Measurements from ENCODE around the gene MMP10.
"Not testable (repeated sequence)": the region's sequence is repeated elsewhere in the genome, so short reads cannot be mapped to it uniquely, and the experiment has no call there.

MMP10 gene

GRCh38 chr11:102781676-102782075, 1.2 kb upstream of the MMP10 start:
- no peak for DNase-seq

GRCh38 chr11:102776454-102776853, 4.0 kb downstream of the MMP10 start:
- no peak for DNase-seq

GRCh38 chr11:102773386-102773785, 7.0 kb downstream of the MMP10 start:
- DNase-seq, result no peak

GRCh38 chr11:102771351-102771750, 9.1 kb downstream of the MMP10 start:
- no peak for DNase-seq

GRCh38 chr11:102770191-102770590, 10.2 kb downstream of the MMP10 start:
- no peak for DNase-seq

GRCh38 chr11:102767800-102768199, 12.6 kb downstream of the MMP10 start:
- no peak for DNase-seq

- no peak for DNase-seq
Measured at GRCh38 chr11:102763440-102763839, 17.0 kb downstream of the MMP10 start.

- no peak for DNase-seq
Measured at GRCh38 chr11:102762361-102762767, 18.1 kb downstream of the MMP10 start.

- DNase-seq, result no peak
Measured at GRCh38 chr11:102761646-102762238, 18.7 kb downstream of the MMP10 start.

- DNase-seq, result no peak
Measured at GRCh38 chr11:102760344-102761035, 19.9 kb downstream of the MMP10 start.

- no peak for DNase-seq
Measured at GRCh38 chr11:102757823-102758549, 22.4 kb downstream of the MMP10 start.

- no peak for DNase-seq
Measured at GRCh38 chr11:102753267-102753666, 27.2 kb downstream of the MMP10 start.

- no peak for DNase-seq
Measured at GRCh38 chr11:102751673-102752072, 28.8 kb downstream of the MMP10 start.

GRCh38 chr11:102749101-102749722, 31.2 kb downstream of the MMP10 start:
- no peak for DNase-seq

GRCh38 chr11:102746746-102747578, 33.5 kb downstream of the MMP10 start:
- DNase-seq, result not testable (repeated sequence)

GRCh38 chr11:102734650-102735049, 45.8 kb downstream of the MMP10 start:
- no peak for DNase-seq

GRCh38 chr11:102733232-102733875, 47.1 kb downstream of the MMP10 start:
- no peak for DNase-seq

GRCh38 chr11:102730944-102731343, 49.5 kb downstream of the MMP10 start:
- DNase-seq, result not testable (repeated sequence)

GRCh38 chr11:102729849-102730815, 50.3 kb downstream of the MMP10 start:
- DNase-seq, result no peak

- no peak for DNase-seq
Measured at GRCh38 chr11:102727890-102728289, 52.5 kb downstream of the MMP10 start.

Data from stimulated activated naive CD4-positive, alpha-beta T cell (primary cell).